HG02973 (cell line): ENCODE measurements around the gene LRRC31.

ENCODE experiments used
- ATAC-seq: cut with Tn5 transposase; IDR thresholded peaks from one replicate; pipeline ENCODE4 v1.9.1; 2021; ENCODE audit warnings: moderate library complexity; ENCODE audit not compliant: unreplicated experiment

LRRC31 gene

GRCh38 chr3:169869484-169870220 is at the start of gene LRRC31:
Gene LRRC31 (minus strand): TSS chr3:169869935. CDS start chr3:169869807, 128 bp downstream.
- ATAC-seq, result no peak

GRCh38 chr3:169914321-169914720 is 44.6 kb upstream of the LRRC31 start:
- ATAC-seq, result no peak

- ATAC-seq, result no peak
Observed at GRCh38 chr3:169913323-169913722, 43.6 kb upstream of the LRRC31 start.

- ATAC-seq, result no peak
Observed at GRCh38 chr3:169911272-169911671, 41.5 kb upstream of the LRRC31 start, which contains the start of gene SAMD7. Gene SAMD7 (plus strand): TSS chr3:169911572. CDS start chr3:169919499, 7,927 bp downstream.

GRCh38 chr3:169907944-169908343 is 38.2 kb upstream of the LRRC31 start:
- ATAC-seq, result no peak

- ATAC-seq, result no peak
Observed at GRCh38 chr3:169907476-169907875, 37.7 kb upstream of the LRRC31 start.

- ATAC-seq, result no peak
Observed at GRCh38 chr3:169905404-169905803, 35.7 kb upstream of the LRRC31 start.

GRCh38 chr3:169901453-169901852 is 31.7 kb upstream of the LRRC31 start:
- no peak for ATAC-seq

GRCh38 chr3:169897284-169897683 is 27.5 kb upstream of the LRRC31 start:
- no peak for ATAC-seq

- no peak for ATAC-seq
Observed at GRCh38 chr3:169895072-169895471, 25.3 kb upstream of the LRRC31 start.

- no peak for ATAC-seq
Observed at GRCh38 chr3:169894110-169894509, 24.4 kb upstream of the LRRC31 start.

- ATAC-seq, result no peak
Observed at GRCh38 chr3:169891886-169892285, 22.2 kb upstream of the LRRC31 start.

GRCh38 chr3:169886671-169887070 is 16.9 kb upstream of the LRRC31 start:
- ATAC-seq, result no peak

GRCh38 chr3:169880576-169881250 is 11.0 kb upstream of the LRRC31 start:
- no peak for ATAC-seq

GRCh38 chr3:169879845-169880575 is 10.3 kb upstream of the LRRC31 start:
- no peak for ATAC-seq

- ATAC-seq, result no peak
Observed at GRCh38 chr3:169879013-169879557, 9.3 kb upstream of the LRRC31 start.

- ATAC-seq, result no peak
Observed at GRCh38 chr3:169871129-169871886, 1.6 kb upstream of the LRRC31 start.

GRCh38 chr3:169868369-169868768 is 1.4 kb downstream of the LRRC31 start:
- no peak for ATAC-seq

- no peak for ATAC-seq
Observed at GRCh38 chr3:169867584-169868210, 2.0 kb downstream of the LRRC31 start.

- no peak for ATAC-seq
Observed at GRCh38 chr3:169865176-169865767, 4.5 kb downstream of the LRRC31 start.
